Ovary (tissue), 10 donors: ENCODE results near the gene EXOC6B. TPM values are rescaled to one million over a fixed set of nuclear protein-coding genes. Genes with fewer than 3 reads are reported as not detected.

Experiments
- DNase-seq, 5 donors: peaks; one replicate each; pipeline ENCODE4 v3.0.0-alpha.2; 2019 to 2020
- H3K27ac ChIP-seq, 2 donors: fragments of 200-600 bp; one replicate each; pipeline versions ENCODE4 v1.5.1 to v1.8.0; 2019 to 2022
- H3K27me3 ChIP-seq: fragments of 200-600 bp; one replicate; pipeline ENCODE4 v1.8.0; 2022
- H3K36me3 ChIP-seq: fragments of 200-600 bp; sonication (generic); one replicate; pipeline ENCODE4 v1.5.1; 2019
- H3K4me1 ChIP-seq: one replicate; pipeline ENCODE4 v1.8.1; 2013; ENCODE audit warnings: mild to moderate bottlenecking, moderate library complexity; ENCODE audit not compliant: insufficient read depth
- H3K4me3 ChIP-seq: fragments of 200-600 bp; sonication (generic); one replicate; pipeline ENCODE4 v1.5.1; 2017
- H3K9me3 ChIP-seq, 2 donors: fragments of 200-600 bp in 1 of 2; sonication (generic) in 1 of 2; one replicate each; pipeline versions ENCODE4 v1.5.1 to v1.8.1; 2013 to 2019; ENCODE audit warnings: mild to moderate bottlenecking in 1 of 2, moderate library complexity in 1 of 2
- CTCF ChIP-seq, 3 donors: fragments of 450-650 bp in 2 of 3; fragments of 200-600 bp in 1 of 3; IDR thresholded peaks; one replicate each; pipeline versions ENCODE4 v1.5.1 to v1.8.0; 2016 to 2022; ENCODE audit warnings: antibody characterized with exemption in 3 of 3, mild to moderate bottlenecking in 1 of 3
- EP300 ChIP-seq: sonication (generic); formaldehyde crosslinking; IDR thresholded peaks from one replicate; pipeline ENCODE4 v1.6.1; 2017; ENCODE audit warnings: antibody characterized with exemption
- POLR2A ChIP-seq: fragments of 450-650 bp; IDR thresholded peaks from one replicate; pipeline ENCODE4 v1.6.1; 2017; ENCODE audit warnings: antibody characterized with exemption, mild to moderate bottlenecking, moderate library complexity
- WGBS, 3 donors: extraction: QIAGEN DNeasy Blood & Tissue Kit in 1 of 3; methylation state at CpG; one replicate each; pipeline versions ENCODE4 v1.1.5 to v1.1.7; 2013 to 2017; 5-methylcytosine and 5-hydroxymethylcytosine counted together
- intact Hi-C, 4 donors: fragments of 100-400 bp; cut with DNase I; formaldehyde crosslinking; loops; one replicate each; pipeline versions ENCODE4 v1.11.0 to v1.15.1; 2022 to 2023
- long read RNA-seq, 3 donors: library from polyadenylated mRNA in 2 of 3; unstranded in 2 of 3; transcript quantifications; one replicate each; pipeline ENCODE4 v2.0.0 and lab custom pipeline, GENCODE V29; 2021 to 2026
- polyA plus RNA-seq, 2 donors: library from polyadenylated mRNA; stranded (reverse); fragments of 200-250 nt in 1 of 2; fragments of 350-450 nt in 1 of 2; fragmentation: Illumina TruSeq in 1 of 2; extraction: RNeasy Lipid Tissue Mini Kit (QIAGEN cat#74804) in 1 of 2; gene quantifications; one replicate each; pipeline ENCODE4 v1.2.3, GENCODE V29; 2013 to 2014
- total RNA-seq, 7 donors: library from RNA; depleted of rRNA in 2 of 7; stranded (reverse); fragments of >200 nt in 2 of 7; fragmentation: NEBNext Ultra II Directional in 3 of 7; extraction: Animal tissue kit (Norgen Biotek cat#: 25700) in 3 of 7; gene quantifications; one replicate each; pipeline versions ENCODE4 v1.1.0 to v1.2.4, GENCODE V29; 2016 to 2023
- donor health status: DM: no; HTN: no; CAD: no; lungs with moderate emphysema.
- donor health status: DM: no; HTN: no; CAD: no.
- donor health status: Bipolar disorder and iron deficiency.
- donor health status: DM: yes; HTN: yes; CAD: no.
- donor health status: DM: no; HTN: no; CAD: no.
- donor health status: DM: yes; HTN: yes; CAD: no.

Gene EXOC6B
- total RNA-seq (10 to 100 TPM; 24.0 to 84.9 (median 67.8) TPM), polyA plus RNA-seq (10 to 100 TPM; 11.9 to 21.5 TPM)
- long read RNA-seq, donor 1, partial matches to known transcripts, result 5 of 26 reads
- long read RNA-seq, donor 1, other reads (novel, unspliced or antisense), result 21 of 26 reads
- long read RNA-seq, donor 2, partial matches to known transcripts, result 6 of 6 reads
- long read RNA-seq, donor 2, other reads (novel, unspliced or antisense), result 0 of 6 reads
- long read RNA-seq, donor 3, full-length matches to known transcripts, result 11 of 26 reads
- long read RNA-seq, donor 3, partial matches to known transcripts, result 0 of 26 reads
- long read RNA-seq, donor 3, other reads (novel, unspliced or antisense), result 15 of 26 reads

DNA sequence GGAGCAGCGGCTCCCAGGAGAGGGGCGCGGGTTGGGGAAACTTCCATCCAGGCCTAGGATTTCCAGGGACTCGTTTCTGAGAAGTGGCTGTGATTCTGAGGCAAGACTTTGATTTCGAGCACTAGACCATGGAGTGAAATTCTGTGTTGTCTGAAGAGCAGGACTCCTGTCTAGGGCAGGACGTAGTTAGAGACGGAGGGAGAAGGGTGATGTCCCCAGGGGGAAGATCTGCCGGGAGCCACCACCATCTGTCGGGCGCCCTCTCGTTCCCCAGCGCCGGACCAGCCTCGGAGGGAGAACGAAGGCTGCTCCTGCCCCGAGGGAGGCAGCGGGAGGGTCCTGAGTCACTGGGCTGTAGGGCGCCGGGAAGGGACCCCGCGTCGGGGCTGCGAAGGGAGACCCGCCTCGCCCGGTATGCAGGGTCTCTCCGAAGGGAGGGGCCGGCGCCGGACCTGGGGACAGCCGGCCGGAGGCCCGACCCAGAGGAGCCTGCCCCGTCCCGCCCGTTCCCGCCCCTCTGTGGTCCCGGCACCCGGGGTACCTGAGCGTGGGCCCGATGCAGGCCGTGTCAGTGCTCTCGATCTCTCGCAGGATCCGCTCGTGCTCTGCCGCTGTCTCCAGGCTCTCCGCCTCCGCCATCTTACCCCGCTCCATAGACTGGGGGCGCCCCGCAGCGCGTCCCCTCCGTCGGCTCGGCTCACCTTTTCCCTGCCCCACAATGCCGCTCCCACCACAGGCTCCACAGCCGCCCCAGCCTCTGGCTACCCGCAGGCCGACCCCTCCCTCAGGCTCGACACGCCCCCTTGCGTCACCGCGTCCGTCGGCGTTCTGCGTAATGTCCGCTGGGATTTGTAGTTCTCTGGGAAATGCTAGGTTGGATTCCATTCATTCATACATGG, at the start of gene EXOC6B:
EXOC6B (minus strand) TSS at position 777 of the 899 bp plus-strand sequence.
- Histone ChIP-seq H3K4me3 (peak within 1 kb of the TSS; percentile 58), H3K36me3 (no peaks in the 10 kb centered on the region), H3K27me3 (no peaks in the 10 kb centered on the region), H3K9me3 (no peaks in the 10 kb centered on the region), H3K4me1 (peaks cover 8% of the 10 kb centered on the region), H3K27ac (peak within 1 kb of the TSS; percentile 84)
- intact Hi-C loops, result no loop called here
- TF ChIP-seq POLR2A (peak; percentile 72), CTCF (IDR thresholded peaks at IDR 0.05) (no peak)
- DNase-seq, result peak; percentile 90 to 94 (median 93)
- WGBS, 3 donors, result 0 to 1% (median 0%) methylated on average over 54 to 71 of the region's 71 CpGs

- H3K36me3 ChIP-seq, result no peaks in the 10 kb centered on the region
- H3K4me1 ChIP-seq, result no peaks in the 10 kb centered on the region
- intact Hi-C loops, result no loop called here
- no peak for DNase-seq
- no peak overlapping the region for H3K4me3 ChIP-seq
- no peak for TF ChIP-seq EP300
- no peak for TF ChIP-seq POLR2A
- no peak for TF ChIP-seq CTCF (IDR thresholded peaks at IDR 0.05)
- no peaks in the 10 kb centered on the region for H3K27me3 ChIP-seq
- no peaks in the 10 kb centered on the region for H3K9me3 ChIP-seq
- no peak overlapping the region for H3K27ac ChIP-seq
Observed at GRCh38 chr2:72871880-72872279, 46.0 kb upstream of the EXOC6B start.

- TF ChIP-seq POLR2A (no peak), CTCF (IDR thresholded peaks at IDR 0.05) (no peak), EP300 (no peak)
- Histone ChIP-seq H3K4me1 (no peaks in the 10 kb centered on the region), H3K4me3 (no peak overlapping the region), H3K36me3 (no peaks in the 10 kb centered on the region), H3K9me3 (no peaks in the 10 kb centered on the region), H3K27ac (no peak overlapping the region), H3K27me3 (no peaks in the 10 kb centered on the region)
- intact Hi-C loops, result no loop called here
- WGBS, 3 donors, result 27 to 34% (median 30%) methylated on average over 1 of the region's 1 CpG
- no peak for DNase-seq
Observed at GRCh38 chr2:72871060-72871459, 45.2 kb upstream of the EXOC6B start.

GRCh38 chr2:72864500-72864899, 38.7 kb upstream of the EXOC6B start:
- Histone ChIP-seq H3K27ac (no peak overlapping the region), H3K9me3 (no peaks in the 10 kb centered on the region), H3K27me3 (no peaks in the 10 kb centered on the region), H3K4me1 (no peaks in the 10 kb centered on the region), H3K36me3 (no peaks in the 10 kb centered on the region), H3K4me3 (no peak overlapping the region)
- 15 to 24% (median 21%) methylated on average over 2 of the region's 2 CpGs for WGBS, 3 donors
- TF ChIP-seq CTCF (IDR thresholded peaks at IDR 0.05) (no peak), POLR2A (no peak), EP300 (no peak)
- intact Hi-C loops, result loop anchor here in 2 of 4 donors (5.0 to 10.0 kb wide), 2 partner anchors 97 to 1320 kb away; no protein-coding TSS in a partner anchor
- DNase-seq, result no peak
